ENCODE measurements around the gene ZDHHC11B.
"Not testable (repeated sequence)": the region's sequence is repeated elsewhere in the genome, so short reads cannot be mapped to it uniquely, and the experiment has no call there.

ZDHHC11B gene

DNA sequence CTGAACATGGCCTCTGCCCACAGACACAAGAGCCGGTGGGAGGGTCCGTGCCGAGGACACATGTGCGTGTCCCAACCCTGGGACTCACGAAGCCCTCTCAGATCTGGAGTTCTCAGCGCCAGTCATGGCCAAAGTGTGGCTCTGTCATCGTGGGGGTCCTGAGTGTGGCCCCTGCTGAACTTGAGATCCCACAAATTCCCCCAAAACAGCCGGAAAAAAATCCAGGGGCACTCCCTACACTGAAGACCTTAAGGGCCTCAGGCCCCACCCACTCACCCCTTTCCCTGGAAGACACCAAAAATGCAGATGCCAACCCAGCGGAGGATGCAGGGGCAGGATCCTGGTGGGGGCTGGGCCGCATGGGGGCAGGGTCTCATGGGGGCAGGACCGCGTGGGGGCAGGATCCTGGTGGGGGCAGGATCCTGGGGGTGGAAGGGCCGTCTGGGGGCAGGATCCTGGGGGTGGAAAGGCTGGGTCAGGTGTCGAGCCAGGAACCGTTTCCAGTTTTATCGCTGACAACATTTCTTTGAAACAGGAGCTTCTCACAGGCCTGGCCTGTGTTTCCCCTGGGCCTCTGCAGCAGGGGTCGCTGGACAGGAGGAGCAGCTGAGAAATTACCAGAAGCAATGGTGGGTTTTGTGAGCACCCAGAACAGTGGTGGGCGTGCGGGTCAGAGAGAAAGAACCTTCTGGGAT lies 13.3 kb downstream of the ZDHHC11B start:
- in situ Hi-C loops (cut with MboI; ENCODE audit: low sequenced_read_pairs) = not testable (repeated sequence)

DNA sequence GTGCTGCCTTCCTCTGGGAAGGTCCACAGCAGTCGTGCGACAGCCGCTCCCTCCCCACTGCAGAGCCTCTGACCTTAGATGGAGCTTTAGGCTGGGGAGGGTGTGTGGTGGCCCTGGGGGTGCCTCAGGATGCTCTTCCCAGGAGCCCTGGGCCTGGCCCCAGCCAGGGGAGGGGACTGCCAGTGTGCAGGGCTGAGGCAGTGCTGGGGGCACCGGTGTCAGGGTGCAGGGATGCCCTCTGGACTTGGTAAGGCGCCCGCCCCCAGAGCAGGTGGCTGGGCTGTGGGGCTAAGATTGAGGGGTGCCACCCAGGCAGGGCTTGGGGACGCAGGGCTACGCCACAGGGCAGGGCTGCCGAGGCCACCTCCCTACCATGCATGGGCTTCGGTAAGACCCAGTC lies 13.9 kb downstream of the ZDHHC11B start:
- in situ Hi-C loops (cut with MboI; ENCODE audit: low sequenced_read_pairs) = not testable (repeated sequence)

DNA sequence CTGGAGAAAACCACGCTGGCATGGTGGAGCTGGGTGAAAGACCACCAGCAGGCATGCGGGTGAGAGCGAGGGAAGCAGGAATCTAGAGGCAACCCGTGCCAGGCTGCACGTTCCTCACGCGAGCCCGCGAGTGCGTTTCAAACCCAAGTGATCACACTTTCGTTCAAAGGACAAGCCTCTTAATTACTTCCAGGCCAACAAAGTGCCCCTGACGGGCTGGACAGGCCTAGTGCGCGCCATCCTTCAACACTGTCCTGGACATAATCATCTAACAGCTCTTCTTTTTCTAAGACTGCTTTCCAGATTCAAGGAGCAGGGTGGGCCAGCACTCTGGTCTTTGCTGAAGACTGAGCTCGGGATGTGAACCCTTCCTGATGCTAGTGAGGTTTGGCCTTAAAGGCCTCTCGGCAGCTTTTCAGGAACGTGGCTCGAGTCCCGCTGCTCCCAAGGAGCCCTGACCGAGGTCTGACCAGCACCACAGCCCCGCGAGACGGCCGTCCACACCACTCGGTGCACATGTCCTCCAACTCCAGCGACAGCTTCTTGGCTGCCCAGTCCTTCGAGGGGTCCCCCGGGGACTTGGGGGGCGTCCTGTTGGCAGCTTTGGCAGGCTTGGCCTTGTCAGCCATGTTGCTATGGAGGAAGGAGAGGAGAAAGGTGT lies 14.9 kb downstream of the ZDHHC11B start:
- in situ Hi-C loops (cut with MboI; ENCODE audit: low sequenced_read_pairs) = not testable (repeated sequence)

- in situ Hi-C loops (cut with MboI; ENCODE audit: low sequenced_read_pairs) = no loop called here
Measured at GRCh38 chr5:766666-767431, 17.7 kb downstream of the ZDHHC11B start.

- in situ Hi-C loops (cut with MboI; ENCODE audit: low sequenced_read_pairs) = no loop called here
Measured at GRCh38 chr5:765948-766631, 18.4 kb downstream of the ZDHHC11B start.

- in situ Hi-C loops (cut with MboI; ENCODE audit: low sequenced_read_pairs) = no loop called here
Measured at GRCh38 chr5:763998-764781, 20.3 kb downstream of the ZDHHC11B start.

DNA sequence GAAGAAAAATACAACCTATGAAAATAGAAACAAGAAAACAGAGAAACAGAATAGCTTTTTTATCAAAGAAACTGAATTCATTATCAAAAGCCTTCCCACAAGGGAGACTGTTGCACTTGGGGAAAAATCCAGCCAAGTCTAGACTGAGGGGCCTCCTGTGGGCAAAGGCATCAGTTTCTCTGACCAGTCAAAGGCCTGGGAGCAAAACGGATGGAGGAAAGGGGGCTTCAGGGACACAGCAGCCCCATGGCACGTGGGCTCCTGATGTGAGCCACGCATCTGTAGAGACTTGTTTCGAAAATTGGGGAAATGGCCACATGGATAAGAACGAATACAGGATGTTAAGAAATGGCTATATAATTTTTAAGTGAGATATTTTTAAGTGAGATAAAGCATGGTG lies 21.1 kb downstream of the ZDHHC11B start:
- in situ Hi-C loops (cut with MboI; ENCODE audit: low sequenced_read_pairs) = no loop called here

- in situ Hi-C loops (cut with MboI; ENCODE audit: low sequenced_read_pairs) = not testable (repeated sequence)
Measured at GRCh38 chr5:762996-763395, 21.5 kb downstream of the ZDHHC11B start.

- in situ Hi-C loops (cut with MboI; ENCODE audit: low sequenced_read_pairs) = no loop called here
Measured at GRCh38 chr5:761854-762710, 22.4 kb downstream of the ZDHHC11B start.

DNA sequence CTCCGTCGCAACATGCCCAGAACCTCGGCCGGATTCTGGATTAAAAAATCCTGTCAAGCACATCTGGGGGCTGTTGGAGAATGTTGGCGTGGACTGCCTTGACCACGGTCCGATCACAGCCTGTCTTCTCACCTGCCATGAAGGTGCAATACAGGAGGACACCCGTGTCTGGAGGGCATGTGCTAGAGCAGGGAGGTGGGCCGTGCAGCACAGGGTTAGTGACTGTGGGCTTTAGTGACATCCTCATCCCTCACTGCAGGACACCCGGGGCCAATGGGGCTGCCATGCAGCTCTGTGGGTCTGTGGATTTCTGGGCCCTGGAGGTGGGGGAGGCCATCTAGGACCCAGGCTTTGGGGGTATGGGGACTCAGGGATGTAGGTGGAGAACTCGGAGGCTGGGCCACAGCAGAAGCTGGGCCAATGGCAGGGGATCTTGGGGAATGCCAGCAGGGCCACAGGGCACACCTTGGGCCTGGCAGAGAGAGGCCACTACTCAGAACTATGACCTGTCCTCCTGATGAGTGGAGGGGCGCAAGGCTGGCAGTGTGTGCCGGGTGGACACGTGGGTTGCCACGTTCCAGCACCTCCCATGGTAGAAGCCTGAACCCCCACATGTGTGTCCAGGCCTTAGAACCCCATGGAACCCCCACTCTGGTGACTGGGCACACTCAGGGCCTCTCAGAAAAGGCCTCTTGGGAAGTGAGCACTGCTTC lies 23.3 kb downstream of the ZDHHC11B start:
- in situ Hi-C loops (cut with MboI; ENCODE audit: low sequenced_read_pairs) = no loop called here

DNA sequence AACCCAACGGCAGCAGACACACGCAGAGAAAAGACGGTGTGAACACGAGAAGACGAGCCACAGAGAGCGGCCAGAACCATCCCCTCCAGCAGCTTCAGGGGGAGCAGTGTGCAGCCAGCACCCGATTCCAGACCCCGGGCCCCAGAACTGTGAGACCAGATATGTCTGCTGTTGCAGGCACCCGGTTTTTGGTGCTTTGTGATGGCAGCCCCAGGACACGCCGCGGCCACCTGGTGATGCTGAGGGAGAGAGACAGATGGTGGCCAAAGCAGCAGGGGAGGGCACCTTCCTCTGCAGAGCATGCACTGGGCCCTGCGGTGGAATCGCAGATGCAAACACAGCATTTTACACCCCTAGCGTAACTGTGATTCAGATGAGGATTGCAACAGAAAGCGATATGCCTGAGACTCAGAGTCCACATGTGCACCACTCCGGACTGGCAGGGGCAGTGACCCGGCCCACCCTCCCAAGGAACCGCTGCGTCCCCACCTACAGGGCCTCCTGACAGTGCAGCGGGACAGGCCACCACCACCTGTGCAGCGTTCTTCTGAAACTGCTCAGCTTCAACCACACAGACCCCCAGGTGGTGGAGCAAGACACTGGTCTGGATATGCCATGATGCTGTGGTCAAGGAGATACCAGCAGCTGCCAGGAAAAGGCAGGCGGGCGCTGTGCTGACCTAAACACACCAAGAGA lies 24.0 kb downstream of the ZDHHC11B start:
- in situ Hi-C loops (cut with MboI; ENCODE audit: low sequenced_read_pairs) = no loop called here

DNA sequence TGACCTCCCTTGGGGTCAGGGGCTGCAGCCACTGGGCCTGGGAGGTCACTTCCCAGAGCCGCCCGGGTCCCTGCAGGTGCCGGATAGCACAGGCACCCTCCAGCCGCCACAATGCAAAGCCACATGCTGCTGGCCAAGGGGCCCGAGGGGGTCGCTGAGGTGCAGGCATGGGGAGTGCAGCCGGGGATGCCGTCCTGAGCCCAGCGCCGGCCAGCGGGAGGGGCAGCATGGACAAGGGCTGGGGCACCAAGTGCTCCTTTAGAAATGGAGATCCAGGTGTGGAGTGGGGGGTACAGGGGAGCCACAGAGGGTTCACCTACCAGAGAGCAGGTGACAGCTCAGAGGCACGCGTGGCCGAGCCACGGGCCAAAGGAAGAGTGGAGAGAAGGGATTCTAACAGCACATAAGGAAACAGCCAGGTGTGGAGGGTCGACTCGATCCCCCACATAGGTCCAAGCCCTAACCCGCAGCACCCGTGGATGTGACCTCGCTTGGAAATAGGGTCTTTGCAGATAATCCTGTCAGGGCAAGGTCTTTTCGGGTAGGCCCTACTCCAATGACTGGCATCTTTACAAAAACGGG lies 24.7 kb downstream of the ZDHHC11B start:
- in situ Hi-C loops (cut with MboI; ENCODE audit: low sequenced_read_pairs) = no loop called here

DNA sequence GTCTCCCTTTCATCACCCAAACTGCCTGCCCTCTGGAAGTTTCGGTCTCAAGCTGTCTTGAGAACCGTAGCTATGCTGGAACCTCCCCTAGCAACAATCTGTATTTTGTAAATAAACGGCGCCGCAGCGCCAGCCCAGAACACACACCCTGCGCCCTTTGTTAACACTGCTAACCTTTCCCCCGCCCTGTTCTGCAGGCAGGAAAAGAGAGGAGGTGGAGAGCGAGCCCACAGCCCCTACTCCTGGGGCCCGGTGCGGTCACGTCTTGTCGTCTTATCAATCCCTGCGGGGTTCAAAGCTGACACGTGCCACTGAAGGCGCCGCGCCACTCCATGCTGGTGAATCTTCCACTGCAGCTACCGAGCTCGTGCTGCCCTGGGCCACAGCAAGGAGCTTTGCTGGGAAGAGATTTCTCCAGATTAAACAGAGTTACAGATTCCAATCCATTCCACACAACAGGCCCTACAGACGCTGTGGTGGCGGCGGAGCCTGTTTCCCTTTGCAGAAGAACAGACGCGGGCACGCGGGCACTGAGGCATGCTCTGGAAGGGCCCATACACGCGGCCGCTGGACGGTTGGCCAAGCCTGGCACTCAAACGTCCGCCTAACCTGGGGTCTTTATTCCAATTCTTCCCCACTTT lies 25.3 kb downstream of the ZDHHC11B start:
- in situ Hi-C loops (cut with MboI; ENCODE audit: low sequenced_read_pairs) = no loop called here

DNA sequence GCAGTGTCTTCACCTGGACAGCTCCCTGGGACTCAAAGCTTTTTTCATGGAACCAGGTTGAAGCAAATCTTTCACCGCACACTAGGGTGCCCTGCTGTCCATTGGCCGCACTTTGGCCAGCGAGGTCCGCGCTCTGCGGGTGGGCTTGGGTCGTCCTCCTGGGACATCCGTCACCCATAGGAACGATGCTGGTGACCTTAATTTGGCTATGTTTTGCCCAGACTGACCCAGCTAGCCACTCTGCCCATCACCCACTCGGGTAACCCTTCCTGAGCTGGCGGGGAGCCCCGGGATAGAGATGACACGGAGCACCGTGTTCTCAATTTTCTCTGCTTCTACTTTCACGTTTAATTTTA lies 25.9 kb downstream of the ZDHHC11B start:
- in situ Hi-C loops (cut with MboI; ENCODE audit: low sequenced_read_pairs) = no loop called here

DNA sequence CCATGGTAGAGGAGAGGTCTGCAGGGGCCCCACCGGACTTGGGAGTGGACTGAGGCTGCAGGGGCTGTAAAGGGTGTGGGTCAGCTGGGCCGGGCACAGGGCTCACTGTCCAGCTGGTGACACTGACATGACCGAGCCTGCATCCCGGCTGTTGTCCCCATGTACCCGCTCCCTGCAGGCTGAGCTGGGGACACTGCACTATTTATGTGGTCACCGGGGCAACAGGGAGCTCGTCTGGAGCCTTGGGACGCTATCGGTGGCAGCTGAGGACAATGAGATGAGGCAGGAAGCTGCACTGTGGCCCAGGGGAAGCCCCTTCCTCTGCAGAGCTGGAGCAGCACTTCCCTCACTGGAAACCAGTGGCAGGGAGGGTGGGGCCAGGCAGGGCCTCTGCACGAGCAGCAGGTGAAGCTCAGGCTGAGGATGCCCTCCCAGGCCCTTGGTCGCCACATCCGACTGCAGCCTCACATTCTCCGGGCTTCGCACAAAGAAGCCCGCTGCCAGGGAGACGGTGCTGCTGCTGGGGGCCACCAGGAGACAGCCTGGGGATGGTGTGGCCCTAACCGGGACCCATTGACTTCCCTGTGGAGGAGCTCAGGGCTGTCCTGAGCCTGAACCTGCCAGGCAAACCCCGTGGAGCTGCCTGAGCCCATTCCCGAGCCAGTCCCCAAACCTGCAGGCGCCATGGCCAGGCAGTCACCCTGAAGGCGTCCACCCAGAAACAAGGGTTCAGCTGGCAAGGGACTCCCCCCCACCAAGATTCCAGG lies 26.4 kb downstream of the ZDHHC11B start:
- in situ Hi-C loops (cut with MboI; ENCODE audit: low sequenced_read_pairs) = no loop called here

- in situ Hi-C loops (cut with MboI; ENCODE audit: low sequenced_read_pairs) = no loop called here
Measured at GRCh38 chr5:757346-757930, 27.1 kb downstream of the ZDHHC11B start.
